CD4-positive, alpha-beta T cell treated with Interleukin-4 for 1 hour (primary cell): ENCODE data around the gene HOXB8.
A peak's percentile ranks its signal among the peaks of the same experiment; 100 is the strongest.

Experiments used
- DNase-seq, 2 donors: peaks; one replicate each; pipeline ENCODE4 v3.0.0-alpha.2; 2020 to 2022

The HOXB8 gene

GRCh38 chr17:48596000-48596734, 18.9 kb downstream of the HOXB8 start:
- DNase-seq: no peak

GRCh38 chr17:48595278-48595999, 19.7 kb downstream of the HOXB8 start:
- DNase-seq: no peak

DNA sequence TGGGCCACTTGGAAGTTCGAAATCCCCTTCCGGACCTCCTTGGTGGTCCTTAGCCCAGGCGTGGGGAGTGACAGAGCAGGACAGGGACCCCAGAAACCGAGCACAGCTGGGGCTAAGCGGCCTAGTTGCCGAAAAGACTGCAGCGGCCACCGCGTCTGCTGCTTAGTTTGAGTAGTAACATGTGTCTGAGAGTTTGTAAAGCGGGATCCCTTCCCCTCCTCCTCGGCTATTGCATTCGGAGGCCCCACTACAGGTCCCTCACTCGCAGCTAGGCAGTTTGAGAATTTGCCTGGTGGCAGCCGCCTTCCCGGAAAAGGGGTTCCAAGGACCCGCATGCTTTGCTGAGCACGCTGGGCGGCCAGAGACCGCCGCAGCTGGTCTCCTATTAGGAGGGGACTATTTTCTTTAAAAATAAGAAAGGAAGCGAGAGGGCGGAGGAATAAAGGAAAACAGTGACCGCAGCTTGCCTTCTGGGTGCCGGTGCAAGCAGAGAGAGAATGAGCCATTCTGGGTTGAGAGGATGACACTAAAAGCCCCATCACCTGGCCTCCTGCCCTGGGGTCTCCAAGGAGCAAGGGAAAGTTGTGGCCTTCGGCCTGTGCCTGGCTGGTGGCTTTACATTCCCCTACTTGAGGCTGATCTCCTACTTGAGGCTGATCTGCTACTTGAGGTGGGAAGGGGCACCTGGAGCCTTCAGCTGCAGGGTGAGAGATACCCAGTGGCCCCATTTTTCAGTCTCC, 20.4 kb downstream of the HOXB8 start:
- DNase-seq: no peak

GRCh38 chr17:48593840-48594537, 21.1 kb downstream of the HOXB8 start:
- peak; percentile 78 to 83 for DNase-seq

DNA sequence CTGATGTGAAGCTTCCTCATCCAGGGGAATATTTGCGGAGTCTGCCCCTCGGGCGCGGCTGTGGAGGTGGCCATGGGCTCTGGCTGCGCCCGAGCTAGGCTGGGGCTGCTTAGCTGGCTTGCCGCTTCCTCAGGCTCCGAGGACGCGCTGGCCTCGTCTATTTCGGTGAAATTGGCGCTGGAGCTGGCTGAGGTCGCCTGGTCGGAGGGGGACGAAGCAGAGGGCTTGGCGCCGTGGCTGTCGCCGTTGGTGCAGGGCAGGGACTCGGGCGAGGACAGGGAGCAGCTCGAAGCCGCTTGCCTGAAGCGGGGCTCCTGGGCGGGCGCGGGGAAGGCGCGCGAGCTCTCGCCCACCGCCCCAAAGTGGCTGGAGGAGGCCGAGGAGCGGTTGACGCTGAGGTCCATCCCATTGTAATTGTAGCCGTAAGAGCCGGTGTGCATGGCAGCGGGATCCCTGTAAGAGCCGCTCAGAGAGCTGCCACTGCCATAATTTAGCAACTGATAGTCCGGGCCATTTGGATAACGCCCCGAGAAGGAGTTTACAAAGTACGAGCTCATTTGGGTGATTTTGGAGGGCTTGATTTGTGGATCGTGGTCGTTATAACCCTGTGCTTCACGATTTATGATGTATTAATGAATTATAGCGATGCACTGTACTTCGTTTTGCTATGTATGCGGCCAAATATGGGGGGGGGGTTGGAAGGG, 21.8 kb downstream of the HOXB8 start, which contains the start of gene HOXB5:
HOXB5 (minus strand) TSS at position 654 of the 704 bp plus-strand sequence; CDS start at position 557, 97 bp downstream.
- DNase-seq: no peak

DNA sequence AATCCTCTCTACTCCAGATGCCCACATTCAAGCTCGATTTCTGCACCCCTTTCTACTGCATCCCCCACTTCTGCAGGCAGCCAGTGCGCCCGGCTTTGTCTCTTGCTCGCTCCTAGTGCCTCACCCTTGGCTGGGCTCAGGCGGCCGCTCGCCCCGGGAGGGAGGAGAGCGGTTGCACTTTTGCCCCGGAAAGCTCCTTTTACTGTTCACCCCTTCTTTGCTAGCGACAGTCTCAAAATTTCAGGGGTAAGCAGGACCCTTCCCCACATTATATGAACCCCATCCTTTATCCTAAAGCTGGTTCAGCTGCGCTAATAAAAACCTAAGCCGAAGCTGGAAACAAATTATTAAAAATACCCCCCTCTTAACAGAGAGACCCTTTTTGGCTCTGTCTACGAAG, 22.5 kb downstream of the HOXB8 start:
- no peak for DNase-seq

GRCh38 chr17:48592057-48592514, 23.0 kb downstream of the HOXB8 start:
- no peak for DNase-seq

- no peak for DNase-seq
These were observed 23.6 kb downstream of the HOXB8 start for GRCh38 chr17:48591255-48592056.

GRCh38 chr17:48590607-48591161, 24.4 kb downstream of the HOXB8 start:
- DNase-seq: no peak

GRCh38 chr17:48589831-48590606, 25.1 kb downstream of the HOXB8 start, which contains the start of gene HOXB3:
TSS of gene HOXB3 (minus strand) at chr17:48590241. CDS start at chr17:48552474, 37,767 bp downstream.
- no peak for DNase-seq

DNA sequence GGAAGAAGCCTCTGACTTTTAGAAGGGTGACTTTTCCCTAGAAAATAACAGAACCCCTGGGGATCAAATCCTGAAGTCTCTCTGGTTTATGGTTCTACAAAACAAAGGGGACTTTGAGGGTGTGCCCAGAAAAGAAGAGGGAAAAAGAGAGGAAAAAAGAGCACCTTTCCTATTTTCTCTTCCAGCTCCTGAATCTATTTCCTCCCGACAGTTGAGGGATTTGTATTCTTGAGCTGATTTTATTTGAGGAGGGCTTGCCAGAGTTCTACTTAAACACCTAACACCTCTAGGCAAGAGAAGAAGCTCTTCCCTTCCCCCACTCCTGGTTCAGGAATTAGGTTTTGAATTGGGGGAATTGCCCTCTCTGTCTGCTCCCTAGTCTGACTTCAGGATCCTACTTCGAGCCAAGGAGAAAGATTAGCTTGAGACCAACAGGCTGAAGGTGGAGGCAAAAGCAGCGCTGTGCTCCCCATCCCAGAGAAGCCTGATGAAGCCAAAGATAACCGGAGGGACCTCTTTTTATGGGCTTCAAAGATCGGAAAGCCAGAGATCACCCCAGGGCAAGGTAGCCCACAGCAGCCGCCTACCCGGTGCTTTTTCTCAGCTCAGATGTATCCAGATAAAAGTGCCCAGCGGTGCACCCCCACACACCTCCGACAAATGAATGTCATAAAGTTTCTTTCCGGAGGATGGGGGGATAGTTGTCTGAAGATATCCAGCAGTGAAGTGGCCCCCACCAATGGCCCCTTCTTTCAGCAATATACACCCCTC, 25.8 kb downstream of the HOXB8 start:
- no peak for DNase-seq

- DNase-seq: no peak
These were observed 26.6 kb downstream of the HOXB8 start for GRCh38 chr17:48588528-48588927.

DNA sequence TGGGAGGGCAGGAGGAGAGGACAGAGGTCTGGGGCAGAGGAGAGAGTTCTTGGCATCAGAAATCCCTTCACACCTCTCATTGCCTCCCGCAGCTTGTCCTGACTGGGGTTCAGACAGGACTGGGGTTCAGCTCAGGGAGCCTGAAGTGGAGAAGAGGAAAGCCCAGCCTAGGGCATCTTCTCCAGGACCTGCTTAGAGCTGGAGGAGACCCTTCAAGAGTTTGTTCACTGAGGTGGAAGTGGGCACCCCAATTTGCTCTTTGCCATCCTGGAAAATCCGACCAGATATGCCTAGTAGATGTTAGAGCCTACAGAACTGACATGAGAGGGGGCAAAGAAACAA, 27.0 kb downstream of the HOXB8 start:
- no peak for DNase-seq

GRCh38 chr17:48587276-48588073, 27.6 kb downstream of the HOXB8 start:
- no peak for DNase-seq

GRCh38 chr17:48586355-48587258, 28.5 kb downstream of the HOXB8 start:
- no peak for DNase-seq

DNA sequence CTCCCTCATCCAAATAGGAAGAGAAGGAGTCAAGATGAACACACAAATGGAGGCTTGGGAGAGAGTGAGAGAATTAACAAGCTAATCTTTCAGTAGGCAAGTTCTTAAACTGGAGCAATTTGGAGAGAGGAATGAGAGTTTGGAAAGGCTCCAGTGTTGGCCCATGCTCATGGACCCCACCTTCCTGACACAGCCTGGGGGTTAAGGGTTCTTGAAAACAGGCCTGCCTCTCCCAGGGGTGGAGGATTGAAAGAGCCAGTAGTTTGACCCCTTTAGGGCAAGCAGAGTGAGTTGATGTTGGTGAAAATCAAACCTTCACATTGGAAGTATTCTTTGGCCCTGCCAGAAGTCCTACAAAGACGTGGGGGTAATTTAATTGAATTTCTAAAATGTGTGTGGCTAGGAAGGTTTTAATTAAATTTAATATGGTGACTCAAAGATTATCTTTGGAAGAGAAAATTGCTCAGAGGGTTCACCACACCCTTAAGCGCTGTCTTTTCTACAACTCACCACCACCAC, 30.8 kb downstream of the HOXB8 start:
- DNase-seq: no peak

- no peak for DNase-seq
These were observed 31.3 kb downstream of the HOXB8 start for GRCh38 chr17:48583708-48584222.
